Colonic mucosa (tissue), 4 donors: ENCODE data around the gene SPACA7. TPM values are rescaled to one million over a fixed set of nuclear protein-coding genes. Genes with fewer than 3 reads are reported as not detected.

Experiments used
- DNase-seq: peaks from one replicate; pipeline ENCODE4 v3.0.0-alpha.2; 2020
- H3K27ac ChIP-seq: fragments of 200-600 bp; one replicate; pipeline ENCODE4 v1.8.0; 2021
- H3K27me3 ChIP-seq: fragments of 200-600 bp; one replicate; pipeline ENCODE4 v1.8.0; 2021
- H3K36me3 ChIP-seq: fragments of 200-600 bp; one replicate; pipeline ENCODE4 v1.8.0; 2021
- H3K4me1 ChIP-seq: fragments of 200-600 bp; one replicate; pipeline ENCODE4 v1.8.0; 2021; ENCODE audit warnings: mild to moderate bottlenecking
- H3K4me3 ChIP-seq: fragments of 200-600 bp; one replicate; pipeline ENCODE4 v1.8.0; 2021
- H3K9ac ChIP-seq, 2 donors: one replicate each; pipeline ENCODE4 v1.7.0; 2013; ENCODE audit warnings: control low read depth in 2 of 2, low read depth in 2 of 2, low read length in 2 of 2
- H3K9me3 ChIP-seq: fragments of 200-600 bp; one replicate; pipeline ENCODE4 v1.8.0; 2021
- CTCF ChIP-seq: fragments of 200-600 bp; IDR thresholded peaks from one replicate; pipeline ENCODE4 v1.8.0; 2022; ENCODE audit warnings: antibody characterized with exemption, mild to moderate bottlenecking
- intact Hi-C: fragments of 100-400 bp; cut with DNase I; formaldehyde crosslinking; loops from one replicate; pipeline ENCODE4 v1.14.1; 2022
- total RNA-seq, 2 donors: library from RNA; stranded (reverse); fragmentation: NEBNext Ultra II Directional in 1 of 2; extraction: Animal tissue kit (Norgen Biotek cat#: 25700) in 1 of 2; gene quantifications; one replicate each; pipeline ENCODE4 v1.2.1, GENCODE V29; 2021
- donor health status: healthy.
- donor health status: DM: no; HTN: no; CAD: no.
- donor health status: DM: no; HTN: no; CAD: no.

Gene SPACA7
- total RNA-seq, 2 donors from 2014 or later, result not detected

GRCh38 chr13:112350300-112350699, 25.9 kb upstream of the SPACA7 start:
- Histone ChIP-seq H3K27me3 (peaks cover 7% of the 10 kb centered on the region), H3K9ac (no peak overlapping the region), H3K9me3 (no peaks in the 10 kb centered on the region), H3K4me3 (no peak overlapping the region), H3K4me1 (no peaks in the 10 kb centered on the region), H3K27ac (no peak overlapping the region), H3K36me3 (no peaks in the 10 kb centered on the region)
- DNase-seq, result no peak
- intact Hi-C loops, result no loop called here
- no peak for TF ChIP-seq CTCF

GRCh38 chr13:112351825-112352224, 24.3 kb upstream of the SPACA7 start:
- Histone ChIP-seq H3K27ac (no peak overlapping the region), H3K36me3 (no peaks in the 10 kb centered on the region), H3K4me1 (no peaks in the 10 kb centered on the region), H3K4me3 (no peak overlapping the region), H3K27me3 (peaks cover 2% of the 10 kb centered on the region), H3K9me3 (no peaks in the 10 kb centered on the region), H3K9ac (no peak overlapping the region)
- intact Hi-C loops, result no loop called here
- DNase-seq, result no peak
- no peak for TF ChIP-seq CTCF

GRCh38 chr13:112353856-112354255, 22.3 kb upstream of the SPACA7 start:
- H3K27me3 ChIP-seq, result no peaks in the 10 kb centered on the region
- H3K4me1 ChIP-seq, result no peaks in the 10 kb centered on the region
- DNase-seq, result no peak
- H3K4me3 ChIP-seq, result no peak overlapping the region
- H3K36me3 ChIP-seq, result no peaks in the 10 kb centered on the region
- no peaks in the 10 kb centered on the region for H3K9me3 ChIP-seq
- intact Hi-C loops, result no loop called here
- H3K9ac ChIP-seq, result no peak overlapping the region
- no peak for TF ChIP-seq CTCF
- no peak overlapping the region for H3K27ac ChIP-seq

- H3K27ac ChIP-seq, result no peak overlapping the region
- TF ChIP-seq CTCF, result no peak
- H3K9me3 ChIP-seq, result no peaks in the 10 kb centered on the region
- no peaks in the 10 kb centered on the region for H3K4me1 ChIP-seq
- no peaks in the 10 kb centered on the region for H3K27me3 ChIP-seq
- no peak overlapping the region for H3K4me3 ChIP-seq
- H3K36me3 ChIP-seq, result no peaks in the 10 kb centered on the region
- no peak overlapping the region for H3K9ac ChIP-seq
- DNase-seq, result no peak
- intact Hi-C loops, result no loop called here
Observed at GRCh38 chr13:112354330-112355273, 21.6 kb upstream of the SPACA7 start.

- Histone ChIP-seq H3K27ac (no peak overlapping the region), H3K9me3 (no peaks in the 10 kb centered on the region), H3K9ac (no peak overlapping the region), H3K36me3 (no peaks in the 10 kb centered on the region), H3K4me3 (no peak overlapping the region), H3K4me1 (no peaks in the 10 kb centered on the region), H3K27me3 (no peaks in the 10 kb centered on the region)
- no peak for DNase-seq
- TF ChIP-seq CTCF, result no peak
- intact Hi-C loops, result no loop called here
Observed at GRCh38 chr13:112355274-112355838, 20.8 kb upstream of the SPACA7 start.
